ENCODE data around the gene WBP1. TPM values are rescaled to one million over a fixed set of nuclear protein-coding genes. Genes with fewer than 3 reads are reported as not detected.

The WBP1 gene
- total and polyA plus RNA-seq, 2 donors (not counting 3 experiments of a cell fraction or from before 2014, with no cell fraction given), result 50.5 to 209 TPM

- no TSS peak for BruUV-seq (replicated peaks)
- Histone ChIP-seq H3K4me2 (ENCODE audit: insufficient read depth, low read length) (no peak overlapping the region), H2AFZ (ENCODE audit: low read depth, low read length) (no peak overlapping the region), H3K9ac (replicated peaks; ENCODE audit: extremely low read depth, insufficient read depth, low read length) (no peak overlapping the region), H3K27ac (ENCODE audit: insufficient read depth, low read depth, low read length) (no peak overlapping the region), H3K4me1 (ENCODE audit: control insufficient read depth, extremely low read depth, insufficient read depth, low read length) (peaks cover 13% of the 10 kb centered on the region), H3K79me2 (ENCODE audit: control insufficient read depth, insufficient read depth, low read length) (no peaks in the 10 kb centered on the region), H3K9me1 (replicated peaks; ENCODE audit: control insufficient read depth, extremely low read depth, insufficient read depth, low read length) (no peaks in the 10 kb centered on the region), H3K27me3 (ENCODE audit: control insufficient read depth in 2 of 2, insufficient read depth in 2 of 2, low read length in 2 of 2) (no peaks in the 10 kb centered on the region), H3K4me3 (replicated peaks in 1 of 3; ENCODE audit: insufficient read depth in 1 of 3, low read depth in 1 of 3, low read length in 3 of 3) (no peak overlapping the region), H3K36me3 (ENCODE audit: control insufficient read depth in 2 of 2, extremely low read depth in 1 of 2, insufficient read depth in 2 of 2, low read length in 2 of 2) (peaks cover 0 to 7% of the 10 kb centered on the region in 2 experiments), H3K9me3 (replicated peaks; ENCODE audit: control insufficient read depth, insufficient read depth, low read length) (no peaks in the 10 kb centered on the region), H4K20me1 (replicated peaks; ENCODE audit: control insufficient read depth, extremely low read depth, insufficient read depth, low read length) (no peaks in the 10 kb centered on the region)
- no peak for FAIRE-seq
- intact Hi-C loops (cut with micrococcal nuclease) (no loop called here), dilution Hi-C loops (cut with MboI; ENCODE audit: extremely low pct_ligation_motif_present, low sequenced_read_pairs) (no loop called here)
- ChIA-PET POLR2A (interaction anchor here (0.9 kb wide), 1 partner anchor 17 kb away, joined by 5 read pairs; no protein-coding TSS in a partner anchor), CTCF (interaction anchor here (0.6 to 1.8 kb wide), 6 partner anchors 13 to 225 kb away, joined by 3 to 6 read pairs (median 4); no protein-coding TSS in a partner anchor)
- no peak for TF ChIP-seq POLR2AphosphoS5 (IDR thresholded peaks at IDR 0.05; ENCODE audit: insufficient read depth, low read depth, low read length)
- TF ChIP-seq, protein P1, sequence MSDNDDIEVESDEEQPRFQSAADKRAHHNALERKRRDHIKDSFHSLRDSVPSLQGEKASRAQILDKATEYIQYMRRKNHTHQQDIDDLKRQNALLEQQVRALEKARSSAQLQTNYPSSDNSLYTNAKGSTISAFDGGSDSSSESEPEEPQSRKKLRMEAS (IDR thresholded peaks at IDR 0.05; ENCODE audit: insufficient read depth, insufficient read length), result no peak
- no peak for TF ChIP-seq POLR2A (IDR thresholded peaks at IDR 0.05; ENCODE audit: low read depth, low read length)
- TF ChIP-seq, protein P2, sequence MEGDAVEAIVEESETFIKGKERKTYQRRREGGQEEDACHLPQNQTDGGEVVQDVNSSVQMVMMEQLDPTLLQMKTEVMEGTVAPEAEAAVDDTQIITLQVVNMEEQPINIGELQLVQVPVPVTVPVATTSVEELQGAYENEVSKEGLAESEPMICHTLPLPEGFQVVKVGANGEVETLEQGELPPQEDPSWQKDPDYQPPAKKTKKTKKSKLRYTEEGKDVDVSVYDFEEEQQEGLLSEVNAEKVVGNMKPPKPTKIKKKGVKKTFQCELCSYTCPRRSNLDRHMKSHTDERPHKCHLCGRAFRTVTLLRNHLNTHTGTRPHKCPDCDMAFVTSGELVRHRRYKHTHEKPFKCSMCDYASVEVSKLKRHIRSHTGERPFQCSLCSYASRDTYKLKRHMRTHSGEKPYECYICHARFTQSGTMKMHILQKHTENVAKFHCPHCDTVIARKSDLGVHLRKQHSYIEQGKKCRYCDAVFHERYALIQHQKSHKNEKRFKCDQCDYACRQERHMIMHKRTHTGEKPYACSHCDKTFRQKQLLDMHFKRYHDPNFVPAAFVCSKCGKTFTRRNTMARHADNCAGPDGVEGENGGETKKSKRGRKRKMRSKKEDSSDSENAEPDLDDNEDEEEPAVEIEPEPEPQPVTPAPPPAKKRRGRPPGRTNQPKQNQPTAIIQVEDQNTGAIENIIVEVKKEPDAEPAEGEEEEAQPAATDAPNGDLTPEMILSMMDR (IDR thresholded peaks at IDR 0.05; ENCODE audit: extremely low read depth in 1 of 2, insufficient read depth in 1 of 2, low read depth in 1 of 2, low read length in 2 of 2), result peak; percentile 27 to 44
- TF ChIP-seq MYC (IDR thresholded peaks at IDR 0.05; ENCODE audit: low read depth, low read length), result no peak
- TF ChIP-seq GATA2 (IDR thresholded peaks at IDR 0.05; ENCODE audit: insufficient read depth, insufficient read length, low read depth, low read length), result no peak
- no peak for TF ChIP-seq EZH2 (IDR thresholded peaks at IDR 0.05; ENCODE audit: borderline replicate concordance, low read depth, low read length, severe bottlenecking)
- TF ChIP-seq FOS (IDR thresholded peaks at IDR 0.05; ENCODE audit: borderline replicate concordance, insufficient read depth, low read length), result no peak
- no peak for DNase-seq (ENCODE audit: low read depth, low spot score)
These were observed 16.7 kb downstream of the WBP1 start for GRCh38 chr2:74474899-74475298.

Measured in endothelial cell of umbilical vein (primary cell).